22Rv1 (cell line): ENCODE results near the gene DYRK1A.

Source experiments
- CTCF ChIP-seq: fragments of 450-650 bp; IDR thresholded peaks from 2 replicates; pipeline ENCODE4 v1.5.1; 2017; ENCODE audit warnings: mild to moderate bottlenecking
- ZFX ChIP-seq: fragments of 450-650 bp; IDR thresholded peaks from 2 replicates; pipeline ENCODE4 v1.6.1; 2017; ENCODE audit warnings: antibody characterized with exemption, borderline replicate concordance

GRCh38 chr21:37370152-37371040, 3.8 kb downstream of the DYRK1A start:
- TF ChIP-seq CTCF: no peak
- TF ChIP-seq ZFX: no peak
